TTC549 (cell line): ENCODE measurements around the gene SUGP2.

Experiments used
- FAIRE-seq: peaks from 2 replicates; lab custom pipeline; 2012; peaks lifted over from hg19 to GRCh38; lab: Jason Lieb, UNC

Gene SUGP2

DNA sequence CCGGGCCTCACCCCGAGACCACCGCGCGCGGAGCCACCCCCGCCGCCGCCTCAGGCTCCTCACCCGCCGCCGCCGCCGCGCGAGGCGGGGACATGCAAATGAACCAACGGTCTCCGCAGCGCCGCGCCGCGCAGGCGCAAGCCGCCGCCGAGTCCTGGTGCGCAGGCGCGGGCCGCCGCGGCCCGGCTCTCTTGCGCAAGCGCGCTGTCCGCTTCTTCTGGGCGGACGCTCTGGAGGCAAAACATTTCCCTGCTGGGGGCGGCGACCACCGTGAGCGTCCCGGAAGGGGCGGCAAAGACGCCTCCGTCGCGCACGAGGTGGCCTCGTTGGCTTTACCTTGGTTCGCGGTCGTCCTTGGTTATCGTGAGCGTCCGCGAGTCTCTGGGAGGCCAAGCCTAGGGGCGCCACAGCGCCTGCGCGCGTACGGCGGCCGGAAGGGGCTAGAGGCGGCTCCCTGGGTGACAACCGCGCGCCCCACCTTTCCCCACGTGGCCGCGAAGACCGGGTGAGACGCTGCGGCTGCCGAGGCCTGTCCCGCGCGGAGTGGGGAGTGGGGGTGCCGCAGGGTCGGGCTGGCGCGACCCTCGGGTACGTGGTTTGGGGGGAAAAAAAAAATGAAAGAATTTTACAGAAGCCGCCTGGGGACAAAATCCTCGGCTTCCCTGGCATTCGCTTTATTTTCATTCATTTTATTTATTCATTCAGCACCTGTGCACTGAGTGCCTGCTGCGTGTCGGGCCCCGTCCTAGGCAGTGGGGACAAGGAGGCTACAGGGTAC, at the start of gene SUGP2, which contains the start of gene ARMC6:
TSS of gene SUGP2 (minus strand) at position 92 of the 778 bp plus-strand sequence. CDS start 2,446 bp downstream, outside the sequence.
TSS of gene ARMC6 (plus strand) at position 178 of the 778 bp plus-strand sequence. CDS start 607 bp downstream, outside the sequence.
- FAIRE-seq, result no peak

DNA sequence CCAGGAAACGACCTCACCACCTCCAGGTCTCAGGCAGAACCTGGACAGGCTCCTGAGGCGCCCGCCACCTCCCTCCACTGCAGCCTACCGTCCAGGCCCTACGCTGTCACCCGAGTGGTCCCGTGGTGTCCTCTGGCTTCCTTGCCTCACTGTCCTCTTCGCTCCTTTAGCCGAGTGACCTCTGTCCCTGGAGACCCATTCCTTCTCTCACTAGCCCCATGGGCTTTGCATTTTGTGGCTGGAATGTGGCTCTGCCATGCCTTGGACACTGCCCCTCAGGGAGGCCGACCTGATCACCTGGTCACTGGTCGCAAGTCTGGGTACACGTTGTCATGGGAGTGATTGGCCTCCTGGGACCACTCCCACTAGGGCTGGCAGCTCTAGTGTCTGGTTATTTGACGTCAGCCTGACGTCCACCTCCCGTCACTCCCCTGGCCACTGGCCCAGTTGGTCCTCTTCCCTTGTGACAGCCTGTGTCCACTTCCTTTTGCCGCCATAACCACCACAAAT, 48.4 kb upstream of the SUGP2 start:
- no peak for FAIRE-seq

DNA sequence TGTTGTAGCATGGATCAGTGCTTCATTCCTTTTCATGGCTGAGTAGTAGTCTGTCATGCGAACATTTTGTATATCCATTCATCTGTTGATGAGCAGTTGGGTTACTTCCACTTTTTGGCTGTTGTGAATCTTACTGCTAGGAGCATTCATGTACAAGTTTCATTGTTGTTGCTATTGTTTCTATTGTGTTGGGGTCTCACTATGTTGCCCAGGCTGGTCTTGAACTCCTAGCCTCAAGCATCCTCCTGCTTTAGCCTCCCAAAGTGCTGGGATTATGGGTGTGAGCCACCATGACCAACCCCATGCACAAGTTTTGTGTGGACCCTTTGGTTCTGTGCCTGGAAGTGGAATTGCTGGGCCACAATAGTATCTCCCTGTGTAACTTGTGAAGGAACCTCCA, 46.3 kb upstream of the SUGP2 start:
- no peak for FAIRE-seq

- FAIRE-seq, result no peak
Observed at GRCh38 chr19:19078801-19079200, 45.5 kb upstream of the SUGP2 start.

DNA sequence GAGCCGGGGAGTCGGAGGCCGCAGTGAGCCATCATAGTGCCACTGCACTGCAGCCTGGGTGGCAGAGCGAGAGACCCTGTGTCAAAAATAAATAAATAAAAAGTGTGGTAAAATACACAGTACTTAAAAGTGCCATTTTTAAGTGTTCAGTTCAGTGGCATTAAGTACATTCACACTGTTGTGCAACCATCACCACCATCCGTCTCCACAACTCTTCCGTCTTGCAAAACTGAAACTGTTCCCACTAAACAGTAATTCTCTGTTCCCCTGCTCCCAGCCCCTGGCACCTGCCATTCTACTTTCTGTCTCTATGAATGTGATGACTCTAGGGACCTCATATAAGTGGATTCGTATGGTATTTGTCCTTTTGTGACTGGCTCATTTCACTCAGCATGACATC, 43.8 kb upstream of the SUGP2 start:
- no peak for FAIRE-seq

DNA sequence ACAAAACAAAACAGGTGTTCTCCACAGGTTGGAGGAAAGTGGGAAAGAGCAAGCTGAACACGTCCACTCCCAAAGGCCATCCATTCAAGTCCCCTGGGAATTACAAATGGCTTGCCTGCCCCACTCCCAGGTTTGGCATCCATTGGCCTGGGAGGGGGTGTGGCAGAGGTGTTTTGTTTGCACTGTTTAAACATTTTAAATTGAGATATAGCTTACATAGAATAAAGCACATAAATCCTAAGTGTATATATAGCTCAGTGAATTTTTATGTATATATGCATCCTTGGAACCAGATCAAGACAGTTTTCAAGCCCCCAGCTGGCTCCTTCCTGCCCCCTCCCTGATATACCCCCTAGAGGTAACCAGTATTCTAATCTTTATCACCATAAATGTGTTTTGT, 43.2 kb upstream of the SUGP2 start:
- FAIRE-seq, result no peak

GRCh38 chr19:19075126-19075525, 41.8 kb upstream of the SUGP2 start:
- no peak for FAIRE-seq

- no peak for FAIRE-seq
Observed at GRCh38 chr19:19074196-19074882, 41.0 kb upstream of the SUGP2 start.

DNA sequence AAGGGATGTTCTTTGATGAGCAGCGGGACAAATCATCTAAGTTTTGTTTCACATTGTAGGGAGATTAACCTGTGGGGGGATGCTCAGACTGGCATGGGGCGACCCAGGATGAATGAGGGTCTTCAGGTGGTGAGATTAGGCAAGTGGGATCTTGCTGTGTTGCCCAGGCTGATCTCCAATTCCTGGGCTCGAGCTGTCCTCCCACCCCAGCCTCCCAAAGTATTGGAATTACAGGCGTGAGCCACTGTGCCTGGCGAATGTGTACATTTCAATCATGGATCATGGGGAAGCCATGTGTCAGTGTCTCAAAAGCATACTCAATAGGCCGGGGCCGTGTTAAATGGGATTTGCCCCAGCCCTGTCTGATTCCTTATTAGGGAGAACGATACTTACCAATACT, 38.6 kb upstream of the SUGP2 start:
- FAIRE-seq, result no peak

DNA sequence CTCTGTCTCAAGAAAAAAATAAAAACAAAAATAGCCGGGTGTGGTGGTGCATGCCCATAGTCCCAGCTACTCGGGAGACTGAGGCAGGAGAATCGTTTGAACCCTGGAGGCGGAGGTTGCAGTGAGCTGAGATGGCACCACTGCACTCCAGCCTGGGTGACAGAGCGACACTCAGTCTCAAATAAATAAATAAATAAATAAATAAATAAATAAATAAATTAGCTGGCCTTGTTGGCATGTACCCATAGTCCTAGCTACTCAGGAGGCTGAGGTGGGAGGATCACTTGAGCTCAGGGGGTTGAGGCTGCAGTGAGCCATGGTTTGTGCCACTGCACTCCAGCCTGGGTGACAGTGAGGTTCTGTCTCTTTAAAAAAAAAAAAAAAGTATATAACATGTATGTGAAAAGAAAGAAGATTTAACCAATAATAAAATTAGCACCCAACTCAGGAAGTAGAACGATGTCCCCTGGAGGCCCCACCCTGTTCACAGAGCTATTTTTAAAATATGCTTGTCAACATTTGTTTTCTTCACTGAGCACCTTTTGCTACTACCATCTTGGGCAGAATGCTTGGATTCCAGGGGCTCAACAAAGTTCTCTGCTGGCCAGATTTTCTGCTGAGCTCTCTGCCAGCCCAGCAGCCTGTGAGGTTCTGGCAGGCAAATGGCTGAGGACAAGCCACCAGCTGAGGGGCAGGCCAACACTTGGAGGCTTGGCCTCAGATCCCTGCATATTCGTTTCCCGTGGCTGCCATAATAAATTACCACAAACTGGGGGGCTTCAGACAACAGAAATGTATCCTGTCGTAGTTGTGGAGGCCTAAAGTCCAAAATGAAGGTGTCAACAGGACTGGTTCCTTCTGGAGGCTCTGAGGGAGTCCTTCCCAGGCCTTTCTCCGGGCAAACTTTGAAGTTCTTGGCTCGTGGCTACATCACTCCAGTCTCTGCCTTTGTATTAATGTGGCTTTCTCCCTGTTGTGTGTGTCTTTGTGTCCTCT, 35.6 kb upstream of the SUGP2 start:
- no peak for FAIRE-seq

DNA sequence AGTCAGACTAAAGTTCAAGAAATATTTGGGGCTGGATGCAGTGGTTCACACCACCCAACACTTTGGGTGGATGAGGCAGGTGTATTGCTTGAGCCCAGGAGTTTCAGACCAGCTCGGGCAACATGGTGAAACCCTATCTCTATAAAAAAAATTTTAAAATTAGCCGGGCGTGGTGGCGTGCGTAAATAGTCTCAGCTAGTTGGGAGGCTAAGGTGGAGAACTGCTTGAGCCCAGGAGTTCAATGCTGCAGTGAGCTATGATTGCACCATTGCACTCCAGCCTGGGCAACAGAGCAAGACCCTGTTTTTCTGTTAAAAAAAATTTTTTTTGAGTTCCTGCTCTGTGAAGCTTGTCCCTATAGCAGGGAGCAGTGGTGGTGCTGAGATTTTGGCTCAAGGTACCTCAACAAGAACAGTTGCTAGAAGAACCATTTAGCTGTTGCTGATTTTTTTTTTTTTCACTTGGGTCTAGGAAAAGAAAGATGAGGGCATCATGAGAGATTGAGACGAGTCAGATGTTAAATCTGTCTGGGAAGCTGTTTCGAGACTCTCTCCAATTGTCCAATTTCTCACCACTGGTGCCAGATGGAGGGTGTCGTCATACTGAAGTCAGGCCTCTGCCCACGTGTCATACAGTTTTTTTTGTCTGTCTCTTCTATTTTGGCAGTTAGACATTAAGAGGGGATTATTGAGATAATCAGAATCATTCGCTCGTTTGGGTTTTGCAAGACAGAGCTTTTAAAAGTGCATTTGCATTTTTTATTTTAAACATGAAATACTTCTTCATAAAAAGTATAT, 34.2 kb upstream of the SUGP2 start:
- no peak for FAIRE-seq

DNA sequence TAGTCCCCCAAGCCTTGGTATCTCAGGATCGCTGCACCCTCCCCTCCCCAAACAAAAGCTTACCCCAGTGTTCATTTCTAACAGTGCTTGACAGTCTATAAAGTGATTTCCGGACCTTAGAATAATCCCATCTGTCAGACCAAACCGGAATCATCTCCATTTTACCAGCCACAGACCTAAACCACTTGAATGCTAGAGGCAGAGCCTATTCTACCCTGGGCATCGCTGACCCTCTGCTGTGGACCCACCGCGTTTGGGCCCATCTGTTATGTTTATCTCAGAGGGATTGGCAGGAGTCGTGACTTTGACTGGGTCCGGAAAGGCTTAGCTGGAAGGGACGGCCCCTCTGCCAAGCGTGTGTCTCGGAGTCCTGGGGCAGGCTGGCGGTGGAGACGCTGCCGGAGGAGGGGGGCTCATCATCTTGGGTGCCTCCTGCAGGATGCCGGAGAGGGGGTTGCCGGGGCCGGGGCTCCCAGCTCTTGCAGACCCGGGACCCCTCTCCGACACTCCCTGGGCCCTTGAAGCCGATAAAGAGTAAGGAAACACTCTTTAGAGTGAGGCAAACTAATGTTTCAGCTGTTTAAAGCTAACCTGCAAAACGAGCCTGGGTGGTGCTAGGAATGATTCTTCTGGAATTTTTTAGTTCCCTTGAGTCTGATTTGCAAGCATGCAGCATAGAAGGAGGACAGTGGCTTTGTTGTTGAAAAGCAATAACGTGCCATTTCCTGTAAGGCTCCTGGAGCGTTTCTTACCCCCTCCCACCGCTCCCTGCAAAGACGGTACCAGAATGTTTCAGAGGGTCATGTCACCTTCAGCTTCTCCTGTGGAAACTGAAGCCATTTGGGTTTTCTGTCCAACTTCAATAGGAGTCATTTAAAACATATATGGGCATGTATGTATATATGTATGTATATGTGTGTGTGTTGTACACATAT, 31.8 kb upstream of the SUGP2 start:
- FAIRE-seq, result no peak

DNA sequence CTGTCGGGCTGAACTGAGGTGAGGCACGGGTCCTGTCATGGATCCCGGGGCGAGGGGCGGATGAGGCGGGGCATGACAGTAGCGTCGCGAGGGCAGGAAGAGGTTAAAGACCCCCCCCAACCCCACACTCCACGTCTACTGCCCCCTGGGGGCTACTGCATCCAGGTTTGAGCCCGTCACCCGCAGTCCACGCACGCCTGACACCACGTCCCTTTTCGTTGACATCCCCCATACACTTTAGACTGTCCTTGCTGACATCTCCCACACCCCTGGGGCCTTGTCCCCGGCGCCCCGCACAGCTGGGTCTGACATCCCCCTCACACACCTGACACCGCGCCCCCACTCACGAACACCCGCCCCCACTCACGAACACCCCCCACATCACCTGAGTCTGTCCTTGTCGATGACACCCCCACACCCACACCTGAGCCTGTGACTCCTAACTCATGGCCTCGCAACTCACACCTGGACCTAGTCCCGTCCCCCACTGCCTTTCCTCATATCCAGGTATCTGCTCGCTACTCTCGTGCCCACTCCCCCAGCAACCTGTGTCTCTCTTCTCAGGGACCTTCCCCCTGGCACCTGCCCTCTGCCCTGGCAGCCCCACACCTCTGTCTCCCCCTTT, 30.9 kb upstream of the SUGP2 start:
- no peak for FAIRE-seq

- FAIRE-seq, result peak; percentile 89
Observed at GRCh38 chr19:19063183-19064097, 30.1 kb upstream of the SUGP2 start, which contains the start of gene SLC25A42. Gene SLC25A42, plus strand, starts transcription at chr19:19063994. Its CDS starts 32,131 bp downstream, at chr19:19096125.

DNA sequence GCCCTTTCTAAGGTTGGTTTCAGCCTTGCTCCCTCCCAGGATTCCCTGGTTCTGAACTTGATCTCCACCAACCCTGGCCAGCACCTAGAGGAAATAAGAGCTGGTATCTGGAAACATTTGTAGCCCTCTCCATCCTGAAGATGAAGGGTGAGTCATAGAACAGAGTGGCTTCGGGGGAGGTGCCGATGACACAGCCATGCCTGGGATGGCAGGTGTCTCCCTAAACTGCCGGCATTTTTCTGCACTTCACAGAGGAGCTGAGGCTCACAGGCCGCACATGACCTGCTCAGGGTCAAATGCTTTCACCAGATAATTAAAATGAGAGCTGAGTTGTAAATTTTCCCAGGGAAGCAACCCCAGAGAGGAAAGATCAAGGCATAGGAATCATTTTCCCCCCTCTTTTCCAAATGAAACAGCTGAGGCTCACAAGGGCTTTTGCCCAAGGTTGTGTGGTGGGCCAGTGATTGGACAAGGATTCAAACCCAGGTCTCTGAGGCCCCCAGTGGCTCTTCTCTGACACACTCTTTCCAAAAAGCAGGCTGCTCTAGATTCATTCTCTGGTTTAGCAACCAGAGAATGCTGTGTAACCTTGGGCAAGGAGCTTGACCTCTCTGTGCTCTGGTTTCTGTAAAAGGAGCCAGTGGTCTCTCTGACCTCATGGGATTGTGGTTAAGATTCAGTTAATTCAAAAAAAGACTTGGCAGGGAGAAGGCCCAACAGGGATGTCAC, 29.3 kb upstream of the SUGP2 start:
- no peak for FAIRE-seq

- no peak for FAIRE-seq
Observed at GRCh38 chr19:19061506-19061905, 28.2 kb upstream of the SUGP2 start.

DNA sequence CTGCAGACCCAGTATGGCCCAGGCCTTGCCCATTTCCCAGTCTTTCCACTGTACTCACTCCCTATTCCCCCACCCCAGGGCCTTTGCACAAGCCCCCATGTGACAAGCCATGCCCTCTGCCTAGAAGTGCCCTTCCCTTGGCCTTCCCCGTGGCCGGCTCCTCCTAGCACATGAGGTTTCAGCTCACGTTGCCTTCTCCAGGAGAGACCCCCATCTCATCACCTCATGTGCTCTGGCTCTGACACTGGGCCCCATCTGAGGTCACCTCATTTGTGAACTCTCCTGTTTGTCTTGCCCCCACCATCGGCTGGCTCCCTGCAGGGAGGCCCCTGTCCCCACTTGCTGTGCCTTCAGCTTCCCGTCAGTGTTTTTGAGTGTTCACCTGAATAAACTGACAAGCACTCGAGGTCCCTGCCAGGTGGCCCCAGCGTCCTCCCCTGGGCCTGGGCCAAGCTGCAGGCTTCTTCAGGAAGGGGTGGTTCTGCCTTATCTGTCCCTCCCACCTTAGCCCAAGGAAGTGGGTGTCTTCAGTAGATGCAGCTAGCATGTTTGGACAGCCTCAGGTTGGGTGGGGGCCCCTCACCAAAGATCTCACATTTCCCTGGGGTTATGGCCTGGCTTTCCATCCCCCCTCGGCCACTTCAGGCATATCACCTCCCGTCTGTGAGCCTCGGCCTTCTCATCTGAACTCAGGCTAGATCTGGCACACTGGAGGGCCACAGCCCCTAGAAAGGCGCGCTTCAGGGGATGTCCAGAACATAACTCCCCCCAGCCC, 26.7 kb upstream of the SUGP2 start:
- FAIRE-seq, result no peak
